Kidney (tissue), 14 donors: Measurements from ENCODE around the gene CELF4. TPM values are rescaled to one million over a fixed set of nuclear protein-coding genes. Genes with fewer than 3 reads are reported as not detected.

Source experiments
- DNase-seq, 5 donors: peaks; one replicate each; pipeline ENCODE4 v3.0.0-alpha.2; 2013 to 2020
- FAIRE-seq: peaks from 2 replicates; lab custom pipeline; 2012; peaks lifted over from hg19 to GRCh38; lab: Jason Lieb, UNC
- H3K27ac ChIP-seq, 2 donors: one replicate each; pipeline ENCODE4 v1.7.0; 2013; ENCODE audit warnings: low read depth in 2 of 2, low read length in 2 of 2, inconsistent platforms in 1 of 2
- H3K27me3 ChIP-seq: one replicate; pipeline ENCODE4 v1.7.1; 2013; ENCODE audit warnings: low read length, inconsistent platforms; ENCODE audit not compliant: control insufficient read depth, insufficient read depth
- H3K36me3 ChIP-seq, 3 donors: one replicate each; pipeline versions ENCODE4 v1.7.0 to v1.7.1; 2013; ENCODE audit warnings: low read length in 3 of 3, control low read depth in 1 of 3, inconsistent platforms in 1 of 3; ENCODE audit not compliant: insufficient read depth in 3 of 3, control insufficient read depth in 2 of 3
- H3K4me1 ChIP-seq, 3 donors: one replicate each; pipeline versions ENCODE4 v1.7.0 to v1.7.1; 2013; ENCODE audit warnings: low read length in 3 of 3, inconsistent platforms in 1 of 3, low read depth in 1 of 3; ENCODE audit not compliant: control insufficient read depth in 2 of 3, insufficient read depth in 2 of 3
- H3K4me3 ChIP-seq, 3 donors: one replicate each; pipeline versions ENCODE4 v1.7.0 to v1.8.1; 2013; ENCODE audit warnings: low read length in 3 of 3, control low read depth in 1 of 3, inconsistent platforms in 1 of 3
- H3K9ac ChIP-seq, 3 donors: one replicate each; pipeline versions ENCODE4 v1.7.0 to v1.7.1; 2013; ENCODE audit warnings: low read length in 3 of 3, control low read depth in 1 of 3, inconsistent platforms in 1 of 3
- H3K9me3 ChIP-seq, 3 donors: one replicate each; pipeline versions ENCODE4 v1.7.0 to v1.7.1; 2013; ENCODE audit warnings: low read length in 3 of 3, control low read depth in 1 of 3, inconsistent platforms in 1 of 3; ENCODE audit not compliant: control insufficient read depth in 2 of 3, insufficient read depth in 1 of 3
- intact Hi-C: fragments of 100-400 bp; cut with DNase I; formaldehyde crosslinking; loops from one replicate; pipeline ENCODE4 v1.11.1; 2022
- polyA plus RNA-seq: library from polyadenylated mRNA; stranded (reverse); fragments of 350-450 nt; fragmentation: Illumina TruSeq; extraction: RNeasy Lipid Tissue Mini Kit (QIAGEN cat#74804); gene quantifications from one replicate; pipeline ENCODE4 v1.2.3, GENCODE V29; 2014; ENCODE audit warnings: low read depth, low replicate concordance; ENCODE audit not compliant: insufficient read depth
- total RNA-seq: library from RNA; stranded (reverse); fragmentation: NEBNext Ultra II Directional; extraction: Animal tissue kit (Norgen Biotek cat#: 25700); gene quantifications from one replicate; pipeline ENCODE4 v1.2.1, GENCODE V29; 2021
- TF ChIP-seq, protein P1 (sequence below): IDR thresholded peaks from 3 replicates; pipeline ENCODE4 v1.5.1; 2012; ENCODE audit warnings: mild to moderate bottlenecking, moderate library complexity, borderline replicate concordance; ENCODE audit not compliant: insufficient read depth; ENCODE audit errors: extremely low read depth
- donor health status: control.
- donor health status: control.
- donor health status: control.
- donor health status: control.
- donor health status: control.
- donor health status: DM: yes; HTN: yes; CAD: no.
- donor health status: Normal renal cell carcinoma (clear cell type).

CELF4 gene
- total and polyA plus RNA-seq, 2 donors from 2014 or later, result 0.85 to 1.5 TPM

DNA sequence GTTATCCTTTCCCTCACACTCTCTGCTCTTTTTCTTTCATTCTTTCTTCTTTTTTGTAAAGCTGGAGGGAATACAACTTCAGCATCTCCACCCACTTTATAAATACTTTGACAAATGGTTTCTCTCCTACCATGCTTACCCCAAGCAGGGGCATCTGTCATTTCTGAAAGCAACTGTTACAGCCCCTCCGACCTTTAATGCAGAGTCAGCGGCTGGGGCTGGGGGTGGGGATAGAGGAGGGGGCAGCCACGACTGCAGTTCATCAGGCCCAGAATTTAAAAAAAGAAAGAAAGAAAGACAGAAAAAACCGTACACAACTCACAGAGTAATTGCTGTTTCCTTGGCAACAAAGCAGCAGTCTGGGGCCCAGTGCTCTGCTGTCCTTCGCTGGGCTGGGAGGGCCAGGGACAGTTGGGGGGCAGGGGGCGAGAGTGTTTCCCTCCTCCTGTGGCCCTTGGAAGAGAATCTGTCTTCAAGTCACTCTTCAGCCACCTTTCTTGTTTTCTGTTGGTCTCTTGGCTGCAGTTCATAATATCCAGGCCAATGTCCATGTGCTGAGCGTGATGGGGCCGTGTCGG lies 53.8 kb downstream of the CELF4 start:
- DNase-seq, result peak in 1 of 5 donors; percentile 55
- no peaks in the 10 kb centered on the region for H3K27me3 ChIP-seq
- H3K9ac ChIP-seq, result no peak overlapping the region
- H3K27ac ChIP-seq, result no peak overlapping the region
- H3K4me1 ChIP-seq, result no peaks in the 10 kb centered on the region
- H3K9me3 ChIP-seq, result peaks cover 0 to 8% (median 0%) of the 10 kb centered on the region in 3 donors
- intact Hi-C loops, result no loop called here
- TF ChIP-seq, protein P1, sequence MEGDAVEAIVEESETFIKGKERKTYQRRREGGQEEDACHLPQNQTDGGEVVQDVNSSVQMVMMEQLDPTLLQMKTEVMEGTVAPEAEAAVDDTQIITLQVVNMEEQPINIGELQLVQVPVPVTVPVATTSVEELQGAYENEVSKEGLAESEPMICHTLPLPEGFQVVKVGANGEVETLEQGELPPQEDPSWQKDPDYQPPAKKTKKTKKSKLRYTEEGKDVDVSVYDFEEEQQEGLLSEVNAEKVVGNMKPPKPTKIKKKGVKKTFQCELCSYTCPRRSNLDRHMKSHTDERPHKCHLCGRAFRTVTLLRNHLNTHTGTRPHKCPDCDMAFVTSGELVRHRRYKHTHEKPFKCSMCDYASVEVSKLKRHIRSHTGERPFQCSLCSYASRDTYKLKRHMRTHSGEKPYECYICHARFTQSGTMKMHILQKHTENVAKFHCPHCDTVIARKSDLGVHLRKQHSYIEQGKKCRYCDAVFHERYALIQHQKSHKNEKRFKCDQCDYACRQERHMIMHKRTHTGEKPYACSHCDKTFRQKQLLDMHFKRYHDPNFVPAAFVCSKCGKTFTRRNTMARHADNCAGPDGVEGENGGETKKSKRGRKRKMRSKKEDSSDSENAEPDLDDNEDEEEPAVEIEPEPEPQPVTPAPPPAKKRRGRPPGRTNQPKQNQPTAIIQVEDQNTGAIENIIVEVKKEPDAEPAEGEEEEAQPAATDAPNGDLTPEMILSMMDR, result no peak
- H3K4me3 ChIP-seq, result no peak overlapping the region
- no peak for FAIRE-seq
- H3K36me3 ChIP-seq, result no peaks in the 10 kb centered on the region

DNA sequence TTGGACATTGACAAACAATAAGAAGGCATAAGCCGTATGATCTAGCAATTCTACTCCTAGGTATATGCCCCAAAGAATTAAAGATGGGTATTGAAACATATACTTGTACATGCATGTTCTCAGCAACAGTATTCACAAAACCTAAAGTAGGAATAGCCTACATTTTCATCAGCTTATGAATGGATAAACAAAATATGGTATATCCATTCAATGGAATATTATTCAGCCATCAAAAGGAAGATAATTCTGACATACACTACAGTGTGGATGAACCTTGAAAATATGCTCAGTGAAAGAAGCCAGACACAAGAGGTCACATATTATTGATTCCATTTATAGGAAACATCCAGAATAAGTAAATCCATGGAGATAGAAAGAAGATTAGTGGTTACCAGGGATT lies 56.0 kb downstream of the CELF4 start:
- DNase-seq (no peak), FAIRE-seq (no peak)
- Histone ChIP-seq H3K4me3 (no peak overlapping the region), H3K4me1 (no peaks in the 10 kb centered on the region), H3K36me3 (no peaks in the 10 kb centered on the region), H3K9me3 (peaks cover 0 to 8% (median 0%) of the 10 kb centered on the region in 3 donors), H3K27me3 (no peaks in the 10 kb centered on the region), H3K9ac (no peak overlapping the region), H3K27ac (no peak overlapping the region)
- TF ChIP-seq, protein P1, result no peak
- intact Hi-C loops, result no loop called here

DNA sequence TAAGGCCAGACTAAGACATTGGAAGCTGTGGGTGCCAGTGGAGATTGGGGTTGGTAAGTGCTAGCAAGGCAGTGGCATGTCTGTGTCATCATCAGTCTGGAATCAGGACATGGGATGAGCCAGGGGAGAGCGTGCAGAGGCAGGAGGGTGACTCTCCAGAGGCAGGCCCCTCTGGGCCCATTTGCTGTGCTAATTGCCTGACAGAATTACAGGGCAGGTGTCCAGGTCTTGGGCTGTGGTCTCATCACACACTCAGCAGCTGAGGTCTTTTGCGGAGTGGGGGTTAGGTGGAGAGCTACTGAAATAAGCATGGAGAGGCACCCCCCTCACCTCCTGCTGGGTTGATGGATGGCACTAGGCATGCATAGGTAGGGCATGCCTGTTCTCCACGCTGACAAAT lies 57.4 kb downstream of the CELF4 start:
- H3K36me3 ChIP-seq, result no peaks in the 10 kb centered on the region
- DNase-seq (no peak), FAIRE-seq (no peak)
- H3K27ac ChIP-seq, result no peak overlapping the region
- intact Hi-C loops, result no loop called here
- peaks cover 0 to 8% (median 0%) of the 10 kb centered on the region in 3 donors for H3K9me3 ChIP-seq
- H3K4me3 ChIP-seq, result no peak overlapping the region
- no peaks in the 10 kb centered on the region for H3K4me1 ChIP-seq
- TF ChIP-seq, protein P1, result no peak
- H3K27me3 ChIP-seq, result no peaks in the 10 kb centered on the region
- no peak overlapping the region for H3K9ac ChIP-seq

DNA sequence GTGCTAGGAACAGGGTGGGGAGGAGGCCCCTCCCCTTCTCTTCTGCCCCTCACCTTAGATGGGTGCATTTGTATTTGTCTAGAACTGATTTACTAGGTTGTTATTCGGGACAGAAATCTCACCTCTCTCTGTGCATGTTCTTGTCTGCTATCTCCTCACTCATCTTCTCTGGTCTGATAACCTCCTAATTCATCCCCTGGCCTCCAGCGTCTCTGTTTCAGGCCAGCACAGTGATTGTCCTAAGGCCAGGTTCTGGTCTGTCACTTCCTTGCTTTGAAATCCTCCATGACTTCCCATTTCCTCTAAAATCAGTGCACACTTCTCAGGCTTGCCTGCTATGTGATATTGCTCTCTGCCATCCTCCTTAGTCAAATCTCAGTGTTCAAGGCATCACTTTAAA lies 58.4 kb downstream of the CELF4 start:
- H3K36me3 ChIP-seq, result no peaks in the 10 kb centered on the region
- H3K4me1 ChIP-seq, result no peaks in the 10 kb centered on the region
- FAIRE-seq (no peak), DNase-seq (no peak)
- H3K9ac ChIP-seq, result no peak overlapping the region
- intact Hi-C loops, result no loop called here
- H3K4me3 ChIP-seq, result no peak overlapping the region
- no peak overlapping the region for H3K27ac ChIP-seq
- peaks cover 0 to 8% (median 0%) of the 10 kb centered on the region in 3 donors for H3K9me3 ChIP-seq
- TF ChIP-seq, protein P1, result no peak
- no peaks in the 10 kb centered on the region for H3K27me3 ChIP-seq
